Body of pancreas (tissue), 4 donors: ENCODE measurements around the gene ABCB6.

ENCODE experiments used
- POLR2A ChIP-seq, 3 donors: fragments of 450-650 bp; IDR thresholded peaks; one replicate each; pipeline ENCODE4 v1.6.1; 2016; ENCODE audit warnings: antibody characterized with exemption in 3 of 3, mild to moderate bottlenecking in 2 of 3
- TF ChIP-seq, protein P1 (sequence below), 7 experiments: fragments of 450-650 bp in 4 of 7; fragments of 200-600 bp in 3 of 7; sonication (generic) in 3 of 7; IDR thresholded peaks; one replicate each; pipeline ENCODE4 v1.5.1; 2016 to 2019; ENCODE audit warnings: antibody characterized with exemption in 7 of 7

DNA sequence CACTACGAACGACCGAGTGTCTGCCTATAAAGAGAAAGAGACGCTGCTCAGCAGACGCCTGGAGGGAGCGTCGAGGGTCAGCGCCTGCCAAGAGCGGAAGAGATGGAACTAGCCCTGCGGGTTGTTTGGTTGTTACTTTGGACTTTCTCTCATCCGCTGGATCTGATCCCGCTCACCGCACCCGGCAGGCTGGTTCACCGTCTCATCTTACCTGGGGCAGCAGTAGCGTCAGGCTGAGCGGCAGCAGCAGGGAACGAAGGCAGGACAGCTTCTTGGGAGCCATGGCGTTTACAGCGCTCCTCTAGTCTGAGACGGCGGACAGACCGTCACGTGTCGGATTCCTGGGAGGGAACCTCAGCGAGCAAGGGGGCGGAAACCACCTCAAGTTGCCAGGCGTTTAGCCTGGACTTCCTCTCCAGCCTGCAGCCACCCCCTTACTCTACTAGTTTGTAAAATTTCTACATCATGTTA lies 24.6 kb upstream of the ABCB6 start:
- TF ChIP-seq POLR2A (IDR thresholded peaks at IDR 0.05), result no peak
- TF ChIP-seq, protein P1, sequence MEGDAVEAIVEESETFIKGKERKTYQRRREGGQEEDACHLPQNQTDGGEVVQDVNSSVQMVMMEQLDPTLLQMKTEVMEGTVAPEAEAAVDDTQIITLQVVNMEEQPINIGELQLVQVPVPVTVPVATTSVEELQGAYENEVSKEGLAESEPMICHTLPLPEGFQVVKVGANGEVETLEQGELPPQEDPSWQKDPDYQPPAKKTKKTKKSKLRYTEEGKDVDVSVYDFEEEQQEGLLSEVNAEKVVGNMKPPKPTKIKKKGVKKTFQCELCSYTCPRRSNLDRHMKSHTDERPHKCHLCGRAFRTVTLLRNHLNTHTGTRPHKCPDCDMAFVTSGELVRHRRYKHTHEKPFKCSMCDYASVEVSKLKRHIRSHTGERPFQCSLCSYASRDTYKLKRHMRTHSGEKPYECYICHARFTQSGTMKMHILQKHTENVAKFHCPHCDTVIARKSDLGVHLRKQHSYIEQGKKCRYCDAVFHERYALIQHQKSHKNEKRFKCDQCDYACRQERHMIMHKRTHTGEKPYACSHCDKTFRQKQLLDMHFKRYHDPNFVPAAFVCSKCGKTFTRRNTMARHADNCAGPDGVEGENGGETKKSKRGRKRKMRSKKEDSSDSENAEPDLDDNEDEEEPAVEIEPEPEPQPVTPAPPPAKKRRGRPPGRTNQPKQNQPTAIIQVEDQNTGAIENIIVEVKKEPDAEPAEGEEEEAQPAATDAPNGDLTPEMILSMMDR (IDR thresholded peaks at IDR 0.05), result no peak
